H9 (cell line): ENCODE results near the gene PPP1R8. TPM values are rescaled to one million over a fixed set of nuclear protein-coding genes. Genes with fewer than 3 reads are reported as not detected.

ENCODE experiments used
- DNase-seq: peaks from one replicate; pipeline ENCODE4 v3.0.0-alpha.2; 2017
- H2AFZ ChIP-seq: one replicate; pipeline ENCODE4 v1.6.1; 2013; ENCODE audit warnings: mild to moderate bottlenecking, low read length, control low read depth, moderate library complexity
- H2AK5ac ChIP-seq: 2 replicates; pipeline ENCODE4 v1.6.1; 2013; ENCODE audit warnings: low read length, control low read depth, mixed read lengths; ENCODE audit not compliant: insufficient read length
- H2BK120ac ChIP-seq: one replicate; pipeline ENCODE4 v1.6.1; 2013; ENCODE audit warnings: low read depth, mild to moderate bottlenecking, low read length, control low read depth, inconsistent platforms; ENCODE audit not compliant: poor library complexity, severe bottlenecking
- H2BK12ac ChIP-seq: 2 replicates; pipeline ENCODE4 v1.6.1; 2013; ENCODE audit warnings: low read length, control low read depth, mixed read lengths, low read depth; ENCODE audit not compliant: insufficient read length
- H2BK15ac ChIP-seq: 2 replicates; pipeline ENCODE4 v1.6.1; 2013; ENCODE audit warnings: low read depth, low read length, control low read depth
- H2BK20ac ChIP-seq: one replicate; pipeline ENCODE4 v1.6.1; 2013; ENCODE audit warnings: low read depth, mild to moderate bottlenecking, low read length, control low read depth, inconsistent platforms; ENCODE audit not compliant: poor library complexity, severe bottlenecking
- H2BK5ac ChIP-seq: 2 replicates; pipeline ENCODE4 v1.6.1; 2013; ENCODE audit warnings: low read length, control low read depth, mixed read lengths; ENCODE audit not compliant: insufficient read length
- H3K14ac ChIP-seq: 2 replicates; pipeline ENCODE4 v1.6.1; 2013; ENCODE audit warnings: low read length, control low read depth; ENCODE audit not compliant: insufficient read depth
- H3K18ac ChIP-seq: 2 replicates; pipeline ENCODE4 v1.6.1; 2013; ENCODE audit warnings: low read depth, mild to moderate bottlenecking, mixed read lengths, low read length, control low read depth; ENCODE audit not compliant: insufficient read length
- H3K23ac ChIP-seq: 2 replicates; pipeline ENCODE4 v1.6.1; 2013; ENCODE audit warnings: low read length, control low read depth, mixed read lengths, low read depth; ENCODE audit not compliant: insufficient read length
- H3K23me2 ChIP-seq: 2 replicates; pipeline ENCODE4 v1.6.1; 2013; ENCODE audit warnings: low read depth, mild to moderate bottlenecking, mixed read lengths, low read length, control low read depth; ENCODE audit not compliant: insufficient read length, poor library complexity, severe bottlenecking
- H3K27ac ChIP-seq: 2 replicates; pipeline ENCODE4 v1.5.1; 2013; ENCODE audit warnings: low read length, control low read depth, mixed read lengths, low read depth; ENCODE audit not compliant: insufficient read length
- H3K27me3 ChIP-seq: 2 replicates; pipeline ENCODE4 v1.6.1; 2013; ENCODE audit warnings: low read length, control low read depth, inconsistent platforms; ENCODE audit not compliant: insufficient read depth
- H3K4ac ChIP-seq: 2 replicates; pipeline ENCODE4 v1.6.1; 2013; ENCODE audit warnings: low read depth, mild to moderate bottlenecking, control low read depth, inconsistent platforms, low read length, moderate library complexity
- H3K4me1 ChIP-seq: 2 replicates; pipeline ENCODE4 v1.6.1; 2013; ENCODE audit warnings: low read length, control low read depth, inconsistent platforms; ENCODE audit not compliant: insufficient read depth
- H3K4me2 ChIP-seq: 2 replicates; pipeline ENCODE4 v1.6.1; 2013; ENCODE audit warnings: low read length, control low read depth, mixed read lengths; ENCODE audit not compliant: insufficient read length, insufficient read depth
- H3K56ac ChIP-seq: 2 replicates; pipeline ENCODE4 v1.6.1; 2013; ENCODE audit warnings: low read depth, mild to moderate bottlenecking, mixed read lengths, low read length, control low read depth; ENCODE audit not compliant: insufficient read length
- H3K79me1 ChIP-seq: 2 replicates; pipeline ENCODE4 v1.6.1; 2013; ENCODE audit warnings: low read depth, mild to moderate bottlenecking, moderate library complexity, low read length, control low read depth, inconsistent platforms; ENCODE audit not compliant: insufficient read depth, poor library complexity, severe bottlenecking
- H3K79me2 ChIP-seq: 2 replicates; pipeline ENCODE4 v1.6.1; 2013; ENCODE audit warnings: low read length, control low read depth, inconsistent platforms; ENCODE audit not compliant: insufficient read depth
- H3K9ac ChIP-seq: 2 replicates; pipeline ENCODE4 v1.6.1; 2013; ENCODE audit warnings: low read length, control low read depth, mixed read lengths; ENCODE audit not compliant: insufficient read length; ENCODE audit errors: extremely low read depth
- H3K9me3 ChIP-seq: one replicate; pipeline ENCODE4 v1.6.1; 2013; ENCODE audit warnings: low read depth, low read length, inconsistent platforms; ENCODE audit not compliant: control insufficient read depth
- H3T11ph ChIP-seq: one replicate; pipeline ENCODE4 v1.6.1; 2013; ENCODE audit warnings: mild to moderate bottlenecking, low read length, control low read depth, inconsistent platforms
- H4K20me1 ChIP-seq: one replicate; pipeline ENCODE4 v1.6.1; 2013; ENCODE audit not compliant: control insufficient read depth, insufficient read length, insufficient read depth
- H4K5ac ChIP-seq: 2 replicates; pipeline ENCODE4 v1.6.1; 2013; ENCODE audit warnings: low read depth, mild to moderate bottlenecking, mixed read lengths, low read length, control low read depth; ENCODE audit not compliant: insufficient read length
- H4K8ac ChIP-seq: replicated peaks from 2 replicates; pipeline ENCODE4 v1.6.1; 2013; ENCODE audit warnings: low read length, control low read depth, mixed read lengths, low read depth; ENCODE audit not compliant: insufficient read length
- H4K91ac ChIP-seq: 2 replicates; pipeline ENCODE4 v1.6.1; 2013; ENCODE audit warnings: low read depth, mild to moderate bottlenecking, moderate library complexity, mixed read lengths, low read length, control low read depth; ENCODE audit not compliant: insufficient read length
- H3K27ac Mint-ChIP-seq, 3 experiments: 2 replicates in 2 of 3; 3 replicates in 1 of 3; pipeline ENCODE4 v1.8.0; 2020 to 2021; ENCODE audit warnings: mixed read lengths in 3 of 3, mild to moderate bottlenecking in 1 of 3, moderate library complexity in 1 of 3
- H3K27me3 Mint-ChIP-seq: 2 replicates; pipeline ENCODE4 v1.8.0; 2021; ENCODE audit warnings: low read depth, mild to moderate bottlenecking, moderate library complexity, mixed read lengths
- H3K36me3 Mint-ChIP-seq, 3 experiments: 2 replicates in 2 of 3; 3 replicates in 1 of 3; pipeline ENCODE4 v1.8.0; 2020 to 2021; ENCODE audit warnings: low read depth in 3 of 3, mixed read lengths in 3 of 3; ENCODE audit not compliant: insufficient read depth in 1 of 3
- H3K4me1 Mint-ChIP-seq, 2 experiments: 2 replicates each; pipeline ENCODE4 v1.8.0; 2020; ENCODE audit warnings: mixed read lengths in 2 of 2
- H3K4me3 Mint-ChIP-seq, 2 experiments: 2 replicates in 1 of 2; 3 replicates in 1 of 2; pipeline ENCODE4 v1.8.0; 2020 to 2021; ENCODE audit warnings: mild to moderate bottlenecking in 2 of 2, mixed read lengths in 2 of 2, moderate library complexity in 1 of 2
- H3K9me3 Mint-ChIP-seq, 2 experiments: 2 replicates in 1 of 2; 3 replicates in 1 of 2; pipeline ENCODE4 v1.8.0; 2020; ENCODE audit warnings: mild to moderate bottlenecking in 2 of 2, mixed read lengths in 2 of 2, moderate library complexity in 1 of 2
- WGBS: extraction: QIAGEN DNeasy Blood & Tissue Kit; methylation state at CpG from one replicate; pipeline ENCODE4 v1.1.7; 2013; ENCODE audit warnings: missing lambda C conversion rate, low lambda C conversion rate, mixed read lengths; ENCODE audit not compliant: insufficient read length; ENCODE audit errors: extremely low coverage; 5-methylcytosine and 5-hydroxymethylcytosine counted together
- total RNA-seq: library from RNA; stranded (reverse); gene quantifications from 2 replicates; pipeline ENCODE4 v1.2.1, GENCODE V29; 2021
- TF ChIP-seq, protein P1 (sequence below): fragments of 200-600 bp; sonication (generic); conservative IDR thresholded peaks from 3 replicates; pipeline ENCODE4 v1.8.0; 2021; ENCODE audit warnings: antibody characterized with exemption, mild to moderate bottlenecking

Gene PPP1R8
- total RNA-seq, 1 experiment from 2014 or later, result 58.8 TPM

DNA sequence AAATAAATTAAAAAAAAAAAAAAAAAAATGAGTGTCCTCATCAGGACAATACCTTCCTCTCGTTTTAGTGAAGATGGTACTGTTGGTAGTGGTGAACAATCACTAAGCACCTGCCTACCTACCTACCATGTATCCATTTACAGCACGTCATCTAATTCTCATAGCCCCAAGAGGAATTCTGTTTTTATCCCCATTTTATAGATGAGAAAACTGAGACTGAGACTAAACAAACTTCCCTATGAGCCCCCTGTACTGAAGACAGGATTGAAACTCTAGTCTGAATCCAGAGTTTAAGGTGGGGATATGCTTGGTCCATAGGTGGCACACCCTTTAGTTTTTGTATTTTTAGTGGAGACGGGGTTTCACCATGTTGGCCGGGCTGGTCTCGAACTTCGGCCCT is 24.5 kb downstream of the PPP1R8 start:
- Mint-ChIP-seq H3K36me3 (peaks cover 19 to 23% (median 20%) of the 10 kb centered on the region in 3 experiments), H3K27me3 (no peaks in the 10 kb centered on the region; the same call in 1 of the 2 replicates)
- no peak overlapping the region for H2BK20ac ChIP-seq

More for the DNA sequence above, 24.5 kb downstream of the PPP1R8 start:
- Histone ChIP-seq H3T11ph (no peak overlapping the region), H2BK15ac (no peak overlapping the region), H4K91ac (no peak overlapping the region), H3K4ac (no peak overlapping the region), H3K9ac (no peak overlapping the region), H2BK120ac (no peak overlapping the region), H3K9me3 (peaks cover 8% of the 10 kb centered on the region), H3K4me1 (no peaks in the 10 kb centered on the region), H3K56ac (no peak overlapping the region), H4K8ac (no peak overlapping the region), H3K27me3 (no peaks in the 10 kb centered on the region), H2BK12ac (no peak overlapping the region), H2AFZ (no peak overlapping the region), H3K23me2 (no peaks in the 10 kb centered on the region), H4K20me1 (no peaks in the 10 kb centered on the region), H2AK5ac (no peak overlapping the region), H3K18ac (no peak overlapping the region), H3K14ac (no peak overlapping the region), H4K5ac (no peak overlapping the region), H2BK5ac (no peak overlapping the region), H3K27ac (no peak overlapping the region), H3K79me1 (no peaks in the 10 kb centered on the region), H3K23ac (no peak overlapping the region), H3K79me2 (no peaks in the 10 kb centered on the region), H3K4me2 (no peak overlapping the region)
- Mint-ChIP-seq H3K4me3 (no peak overlapping the region), H3K9me3 (peaks cover 6 to 11% of the 10 kb centered on the region in 2 experiments; a peak in 4 of 5 replicates), H3K27ac (no peak overlapping the region), H3K4me1 (peaks cover 10 to 13% of the 10 kb centered on the region in 2 experiments; a peak in 2 of 4 replicates)
- DNase-seq, result no peak
- WGBS, result no CpG with 5 or more reads among the region's 6 CpGs
- TF ChIP-seq, protein P1, sequence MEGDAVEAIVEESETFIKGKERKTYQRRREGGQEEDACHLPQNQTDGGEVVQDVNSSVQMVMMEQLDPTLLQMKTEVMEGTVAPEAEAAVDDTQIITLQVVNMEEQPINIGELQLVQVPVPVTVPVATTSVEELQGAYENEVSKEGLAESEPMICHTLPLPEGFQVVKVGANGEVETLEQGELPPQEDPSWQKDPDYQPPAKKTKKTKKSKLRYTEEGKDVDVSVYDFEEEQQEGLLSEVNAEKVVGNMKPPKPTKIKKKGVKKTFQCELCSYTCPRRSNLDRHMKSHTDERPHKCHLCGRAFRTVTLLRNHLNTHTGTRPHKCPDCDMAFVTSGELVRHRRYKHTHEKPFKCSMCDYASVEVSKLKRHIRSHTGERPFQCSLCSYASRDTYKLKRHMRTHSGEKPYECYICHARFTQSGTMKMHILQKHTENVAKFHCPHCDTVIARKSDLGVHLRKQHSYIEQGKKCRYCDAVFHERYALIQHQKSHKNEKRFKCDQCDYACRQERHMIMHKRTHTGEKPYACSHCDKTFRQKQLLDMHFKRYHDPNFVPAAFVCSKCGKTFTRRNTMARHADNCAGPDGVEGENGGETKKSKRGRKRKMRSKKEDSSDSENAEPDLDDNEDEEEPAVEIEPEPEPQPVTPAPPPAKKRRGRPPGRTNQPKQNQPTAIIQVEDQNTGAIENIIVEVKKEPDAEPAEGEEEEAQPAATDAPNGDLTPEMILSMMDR, result no peak
